Coronary artery (tissue), 2 donors: Measurements from ENCODE around the gene RFXANK.

ENCODE experiments used
- DNase-seq: peaks from one replicate; pipeline ENCODE4 v3.0.0-alpha.2; 2017; ENCODE audit warnings: low spot score
- H3K27ac ChIP-seq, 2 donors: fragments of 200-600 bp; sonication (generic); one replicate each; pipeline ENCODE4 v1.5.1; 2016 to 2019
- H3K4me3 ChIP-seq: fragments of 200-600 bp; sonication (generic); 2 replicates; pipeline ENCODE4 v1.5.1; 2016; ENCODE audit warnings: mild to moderate bottlenecking, moderate library complexity
- CTCF ChIP-seq: fragments of 200-600 bp; sonication (generic); IDR thresholded peaks from one replicate; pipeline ENCODE4 v1.5.1; 2019; ENCODE audit warnings: antibody characterized with exemption

The RFXANK gene

GRCh38 chr19:19201697-19202630 lies 9.9 kb downstream of the RFXANK start:
- Histone ChIP-seq H3K4me3 (peak overlapping the region; percentile 76), H3K27ac (no peak overlapping the region)
- DNase-seq: no peak
- TF ChIP-seq CTCF: no peak

- peak overlapping the region; percentile 60 to 79 for H3K27ac ChIP-seq
- DNase-seq: no peak
- TF ChIP-seq CTCF: no peak
- H3K4me3 ChIP-seq: peak overlapping the region; percentile 76
Measured at GRCh38 chr19:19202707-19203011, 10.6 kb downstream of the RFXANK start.

- TF ChIP-seq CTCF: no peak
- peak within 1 kb of the TSS; percentile 76 for H3K4me3 ChIP-seq
- H3K27ac ChIP-seq: peak within 1 kb of the TSS; percentile 60 to 79
- DNase-seq: peak; percentile 89
Measured at GRCh38 chr19:19203012-19203856, 11.2 kb downstream of the RFXANK start, which contains the start of gene NR2C2AP. TSS of gene NR2C2AP (minus strand) at chr19:19203414. CDS start at chr19:19203060, 354 bp downstream.

GRCh38 chr19:19204181-19204580 lies 12.1 kb downstream of the RFXANK start:
- no peak for DNase-seq
- H3K4me3 ChIP-seq: peak overlapping the region; percentile 76
- no peak overlapping the region for H3K27ac ChIP-seq
- no peak for TF ChIP-seq CTCF

GRCh38 chr19:19205416-19206410 lies 13.7 kb downstream of the RFXANK start:
- Histone ChIP-seq H3K4me3 (no peak overlapping the region), H3K27ac (no peak overlapping the region)
- no peak for TF ChIP-seq CTCF
- DNase-seq: no peak

- no peak for DNase-seq
- Histone ChIP-seq H3K27ac (no peak overlapping the region), H3K4me3 (no peak overlapping the region)
- TF ChIP-seq CTCF: no peak
Measured at GRCh38 chr19:19206938-19207337, 14.9 kb downstream of the RFXANK start.
